Measurements from ENCODE around the gene PRELID2.

- TF ChIP-seq CTCF (IDR thresholded peaks at IDR 0.05), result no peak
- TF ChIP-seq POLR2A (IDR thresholded peaks at IDR 0.05), result no peak
- no peak for TF ChIP-seq POLR2AphosphoS5 (IDR thresholded peaks at IDR 0.05)
Measured at GRCh38 chr5:145738227-145738626, 96.9 kb downstream of the PRELID2 start.
